ENCODE results near the gene E2F6.

Gene E2F6

GRCh38 chr2:11465485-11466306, at the start of gene E2F6:
TSS of gene E2F6 (minus strand) at chr2:11466161. CDS start at chr2:11465879, 282 bp downstream.
- peak; percentile 88 for DNase-seq (ENCODE audit: insufficient read length, low spot score)
- no peak for FAIRE-seq
- peak; percentile 60 for TF ChIP-seq POLR2A (IDR thresholded peaks at IDR 0.05; ENCODE audit: low read depth, low read length)

GRCh38 chr2:11515490-11515981, 49.6 kb upstream of the E2F6 start:
- FAIRE-seq (no peak), DNase-seq (ENCODE audit: insufficient read length, low spot score) (no peak)
- TF ChIP-seq POLR2A (IDR thresholded peaks at IDR 0.05; ENCODE audit: low read depth, low read length), result no peak

DNA sequence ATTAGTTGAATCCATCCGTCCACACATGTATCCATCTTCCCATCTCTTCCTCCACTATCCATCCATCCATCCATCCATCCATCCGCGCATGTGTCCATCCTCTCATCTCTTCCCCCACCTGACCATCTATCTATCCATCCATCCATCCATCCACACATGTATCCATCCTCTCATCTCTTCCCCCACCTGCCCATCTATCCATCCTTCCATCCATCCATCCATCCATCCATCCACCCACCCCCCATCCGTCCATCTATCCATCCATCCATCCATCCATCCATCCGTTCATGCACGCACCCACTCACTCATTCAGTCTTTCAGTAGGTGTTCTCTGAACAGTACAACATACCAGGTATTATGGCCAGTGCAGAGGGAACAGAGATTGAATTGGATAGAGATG, 48.9 kb upstream of the E2F6 start:
- no peak for TF ChIP-seq POLR2A (IDR thresholded peaks at IDR 0.05; ENCODE audit: low read depth, low read length)
- FAIRE-seq (no peak), DNase-seq (ENCODE audit: insufficient read length, low spot score) (no peak)

DNA sequence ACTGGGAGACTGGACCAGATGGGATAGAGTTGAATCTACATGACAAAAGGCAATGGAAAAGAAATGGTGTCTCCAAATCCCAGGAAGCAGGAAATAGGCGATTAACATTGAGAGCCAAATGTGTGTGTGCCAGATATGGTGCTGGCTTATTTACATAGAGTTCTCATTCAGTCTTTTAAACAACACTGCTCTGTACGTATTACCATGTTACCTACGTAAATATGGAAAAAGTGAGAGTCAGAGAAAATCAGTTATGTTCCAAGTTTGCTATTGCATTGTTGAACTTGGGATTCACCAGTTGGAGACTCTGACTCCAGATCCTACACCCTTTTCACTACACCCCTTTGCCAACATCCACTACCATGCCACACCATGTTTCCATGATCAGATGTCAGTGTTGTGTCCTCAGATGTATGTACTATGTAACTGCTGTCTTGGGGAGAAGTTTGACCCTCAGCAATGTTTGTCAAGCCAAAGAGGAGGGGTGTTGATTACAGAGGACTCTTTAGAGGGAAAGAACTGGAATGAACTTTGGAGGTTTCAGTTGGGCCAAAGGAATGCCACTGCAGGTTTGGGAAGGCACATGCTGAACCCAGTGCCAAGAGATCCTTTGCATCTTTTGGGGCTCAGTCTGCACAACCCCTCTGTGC, 48.2 kb upstream of the E2F6 start:
- DNase-seq (ENCODE audit: insufficient read length, low spot score) (no peak), FAIRE-seq (no peak)
- TF ChIP-seq POLR2A (IDR thresholded peaks at IDR 0.05; ENCODE audit: low read depth, low read length), result no peak

- no peak for TF ChIP-seq POLR2A (IDR thresholded peaks at IDR 0.05; ENCODE audit: low read depth, low read length)
- DNase-seq (ENCODE audit: insufficient read length, low spot score), result no peak
- FAIRE-seq, result no peak
Observed at GRCh38 chr2:11513319-11513718, 47.4 kb upstream of the E2F6 start.

DNA sequence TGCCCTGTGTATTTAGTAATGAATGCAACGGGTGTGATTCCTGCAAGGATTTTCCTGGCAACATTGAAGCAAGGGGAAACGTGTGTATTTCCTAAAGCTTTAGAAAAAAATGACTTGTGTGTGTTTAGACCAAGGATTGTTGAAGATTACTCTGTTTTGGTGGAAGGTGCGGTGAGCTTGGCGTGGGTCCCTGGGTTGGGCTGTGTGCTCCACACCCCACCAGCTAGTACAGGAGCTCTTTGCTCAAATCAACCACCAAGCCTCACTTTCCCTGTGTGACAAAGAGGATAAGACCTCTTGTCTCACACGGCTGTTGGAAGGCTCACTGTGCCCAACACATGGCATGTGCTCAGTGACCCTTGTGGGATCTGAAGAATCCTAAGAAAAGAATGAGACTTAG, 46.5 kb upstream of the E2F6 start:
- no peak for TF ChIP-seq POLR2A (IDR thresholded peaks at IDR 0.05; ENCODE audit: low read depth, low read length)
- FAIRE-seq, result no peak
- DNase-seq (ENCODE audit: insufficient read length, low spot score), result no peak

DNA sequence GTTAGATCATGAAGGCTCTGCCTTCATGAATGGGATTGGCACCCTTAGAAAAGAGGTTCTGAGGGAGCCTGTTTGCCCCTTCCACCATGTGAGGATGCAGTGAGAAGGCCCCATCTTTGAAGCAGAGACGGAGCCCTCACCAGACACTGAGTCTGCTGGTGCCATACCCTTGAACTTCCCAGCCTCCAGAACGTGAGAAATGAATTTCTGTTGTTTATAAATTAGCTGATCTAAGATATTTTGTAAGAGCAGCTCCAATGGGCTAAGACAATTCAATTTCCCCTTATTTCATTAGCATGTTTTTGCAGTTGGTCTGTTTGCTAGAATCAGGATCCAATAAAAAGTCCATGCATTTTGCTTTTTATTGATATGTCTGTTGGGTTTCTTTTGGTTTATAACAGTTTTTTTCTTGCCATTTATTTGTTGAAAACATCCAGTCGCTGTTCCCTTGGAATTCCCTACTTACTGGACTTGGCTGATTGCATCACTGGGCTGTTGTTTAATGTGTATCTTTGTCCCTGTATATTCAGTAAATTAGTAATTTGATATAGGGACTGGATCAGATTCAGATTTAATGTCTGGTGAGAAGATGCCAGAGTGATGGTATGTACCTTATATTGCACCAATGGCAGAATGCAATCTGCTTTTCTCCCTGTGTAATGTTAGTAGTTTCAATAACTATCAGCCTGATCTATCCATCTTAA, 43.8 kb upstream of the E2F6 start:
- DNase-seq (ENCODE audit: insufficient read length, low spot score) (no peak), FAIRE-seq (no peak)
- TF ChIP-seq POLR2A (IDR thresholded peaks at IDR 0.05; ENCODE audit: low read depth, low read length), result no peak

GRCh38 chr2:11508279-11508678, 42.3 kb upstream of the E2F6 start:
- no peak for FAIRE-seq
- no peak for TF ChIP-seq POLR2A (IDR thresholded peaks at IDR 0.05; ENCODE audit: low read depth, low read length)
- no peak for DNase-seq (ENCODE audit: insufficient read length, low spot score)

DNA sequence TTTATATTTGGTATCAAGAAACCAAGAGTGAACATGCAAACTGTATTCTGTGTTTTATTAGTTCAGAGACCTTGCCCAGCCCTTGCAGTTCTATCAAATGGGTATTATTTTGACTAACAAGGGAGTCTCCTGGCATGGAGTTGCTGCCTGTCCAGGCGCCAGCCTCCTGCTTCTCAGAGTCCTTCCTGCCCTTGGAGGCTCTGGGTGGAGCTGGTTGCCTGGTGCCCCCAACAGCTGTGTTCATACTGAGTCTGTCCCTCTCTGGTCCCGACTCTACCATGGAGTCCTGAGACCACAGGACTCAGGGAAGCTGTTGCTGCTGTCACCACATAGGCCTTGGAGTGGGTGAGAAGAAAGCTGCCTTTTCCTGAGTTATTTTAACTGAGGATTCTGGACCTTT, 41.6 kb upstream of the E2F6 start:
- DNase-seq (ENCODE audit: insufficient read length, low spot score) (no peak), FAIRE-seq (no peak)
- no peak for TF ChIP-seq POLR2A (IDR thresholded peaks at IDR 0.05; ENCODE audit: low read depth, low read length)

DNA sequence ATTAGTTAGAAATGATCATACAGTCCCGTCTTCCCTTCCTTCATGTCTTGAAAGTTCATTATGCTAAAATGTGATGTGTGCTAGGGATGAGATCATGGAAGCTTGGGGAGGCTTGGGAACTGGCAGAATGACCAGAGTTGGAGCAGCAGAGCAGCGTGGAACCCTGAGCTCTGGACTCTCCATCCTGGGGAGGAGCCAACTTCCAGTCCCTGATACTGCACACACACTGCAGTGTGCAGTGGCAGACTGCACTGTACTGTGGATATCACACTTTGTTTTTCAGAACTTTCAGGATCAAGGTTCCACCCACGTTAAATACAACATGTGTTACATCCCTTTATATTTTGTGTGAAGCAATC, 40.6 kb upstream of the E2F6 start:
- FAIRE-seq (no peak), DNase-seq (ENCODE audit: insufficient read length, low spot score) (no peak)
- no peak for TF ChIP-seq POLR2A (IDR thresholded peaks at IDR 0.05; ENCODE audit: low read depth, low read length)

DNA sequence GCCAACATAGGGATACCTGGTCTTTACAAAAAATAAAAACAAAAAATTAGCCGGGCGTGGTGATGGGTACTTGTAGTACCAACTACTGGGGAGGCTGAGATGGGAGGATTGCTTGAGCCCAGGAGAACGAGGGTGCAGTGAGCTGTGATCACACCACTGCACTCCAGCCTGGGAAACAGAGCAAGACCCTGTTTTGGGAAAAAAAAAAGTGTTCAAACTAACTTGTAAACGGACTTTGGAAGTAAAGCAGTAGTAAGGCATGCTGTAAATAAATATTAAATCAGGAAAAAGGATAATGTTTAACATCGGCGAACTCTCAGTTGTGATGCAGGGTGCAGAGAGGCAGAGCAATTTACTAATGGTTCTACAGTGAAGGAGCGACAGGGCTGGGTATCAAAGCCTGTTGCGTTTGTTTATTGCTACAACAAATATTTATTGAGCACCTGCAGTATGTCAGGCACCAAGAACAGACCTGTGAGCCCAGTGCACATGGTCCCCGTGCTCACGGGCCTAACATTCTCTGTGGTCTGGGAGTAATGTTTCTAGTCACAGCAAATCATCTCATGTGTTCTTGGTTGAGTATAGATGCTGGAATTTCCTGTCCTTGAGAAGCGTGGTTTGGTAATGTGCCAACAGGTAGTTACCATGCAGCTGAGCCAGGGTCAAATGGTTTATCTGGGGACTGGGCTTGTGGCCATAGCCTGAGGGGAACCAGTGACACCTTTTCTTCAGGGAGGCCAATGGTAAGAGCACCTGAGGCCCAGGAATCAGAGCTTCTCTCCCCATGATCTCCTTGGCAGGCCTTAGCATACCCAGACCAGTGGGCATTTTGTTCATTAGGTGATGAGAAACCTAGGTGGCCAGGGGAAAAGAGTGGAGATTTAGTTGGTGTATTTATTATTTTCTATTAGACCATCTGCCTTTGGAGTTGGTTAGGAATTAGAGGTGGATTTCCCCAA, 40.0 kb upstream of the E2F6 start:
- TF ChIP-seq POLR2A (IDR thresholded peaks at IDR 0.05; ENCODE audit: low read depth, low read length), result no peak
- FAIRE-seq (no peak), DNase-seq (ENCODE audit: insufficient read length, low spot score) (peak; percentile 26)

DNA sequence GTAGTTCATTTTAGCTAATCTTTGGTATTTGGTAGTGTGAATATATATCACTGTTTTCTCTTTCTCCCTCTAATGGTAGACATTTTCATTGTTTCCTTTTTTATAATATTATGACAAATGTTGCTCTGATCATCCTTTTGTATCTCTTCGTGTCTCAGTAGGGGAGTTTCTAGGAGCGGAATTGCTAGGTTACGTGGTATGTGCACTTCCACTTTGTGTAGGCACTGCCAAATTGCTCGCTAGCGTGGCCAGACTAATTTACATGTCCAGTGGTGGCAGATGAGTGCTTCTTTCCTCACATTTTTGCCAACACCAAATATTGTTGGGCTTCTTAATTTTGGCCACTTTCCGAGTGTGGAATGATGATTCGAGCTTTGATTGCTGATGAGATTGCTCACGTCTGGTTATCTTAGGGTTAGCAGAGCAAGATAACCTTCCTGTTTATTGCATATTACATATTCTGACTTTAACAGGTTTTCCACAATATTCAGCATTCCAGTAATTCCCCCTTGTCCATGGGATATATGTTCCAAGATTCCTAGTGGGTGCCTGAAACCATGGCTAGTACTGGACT, 37.5 kb upstream of the E2F6 start:
- TF ChIP-seq POLR2A (IDR thresholded peaks at IDR 0.05; ENCODE audit: low read depth, low read length), result no peak
- no peak for FAIRE-seq
- DNase-seq (ENCODE audit: insufficient read length, low spot score), result no peak

DNA sequence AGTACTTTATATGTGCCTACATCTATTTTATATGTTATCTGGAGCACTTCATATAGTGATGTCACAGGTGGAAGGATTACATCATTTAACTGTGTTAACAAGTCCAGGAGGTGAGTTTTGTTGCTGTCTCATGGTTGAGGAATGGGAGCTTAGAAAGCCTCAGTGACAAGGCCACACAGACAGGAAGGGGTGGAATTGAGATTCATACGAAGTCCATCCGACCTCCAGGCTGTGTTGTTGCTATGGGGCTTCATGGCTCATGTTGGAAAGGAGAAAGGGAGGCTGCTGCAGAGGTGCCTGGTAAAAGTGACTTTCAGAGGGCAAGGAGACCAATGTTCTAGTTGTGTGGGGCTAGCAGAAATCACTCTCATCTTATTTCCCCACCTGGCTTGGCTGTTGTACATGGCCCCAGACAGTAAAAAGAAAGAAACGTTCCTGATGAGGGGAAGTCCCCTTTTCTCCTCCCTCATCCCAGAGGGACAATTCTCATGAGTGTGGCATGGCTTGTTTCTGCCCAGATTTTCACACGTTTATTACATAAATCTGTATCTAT, 36.9 kb upstream of the E2F6 start:
- TF ChIP-seq POLR2A (IDR thresholded peaks at IDR 0.05; ENCODE audit: low read depth, low read length), result no peak
- FAIRE-seq (no peak), DNase-seq (ENCODE audit: insufficient read length, low spot score) (no peak)

All from H54 (cell line).